Esophagus squamous epithelium (tissue), 4 donors: Measurements from ENCODE around the gene SP3.

Experiments
- POLR2A ChIP-seq, 4 donors: fragments of 450-650 bp; IDR thresholded peaks; one replicate each; pipeline ENCODE4 v1.6.1; 2017; ENCODE audit warnings: antibody characterized with exemption in 4 of 4, mild to moderate bottlenecking in 4 of 4, moderate library complexity in 3 of 4
- TF ChIP-seq, protein P1 (sequence below), 6 experiments: fragments of 450-650 bp in 4 of 6; fragments of 200-600 bp in 2 of 6; sonication (generic) in 2 of 6; IDR thresholded peaks; one replicate each; pipeline ENCODE4 v1.5.1; 2016 to 2019; ENCODE audit warnings: antibody characterized with exemption in 6 of 6, mild to moderate bottlenecking in 4 of 6, moderate library complexity in 4 of 6

DNA sequence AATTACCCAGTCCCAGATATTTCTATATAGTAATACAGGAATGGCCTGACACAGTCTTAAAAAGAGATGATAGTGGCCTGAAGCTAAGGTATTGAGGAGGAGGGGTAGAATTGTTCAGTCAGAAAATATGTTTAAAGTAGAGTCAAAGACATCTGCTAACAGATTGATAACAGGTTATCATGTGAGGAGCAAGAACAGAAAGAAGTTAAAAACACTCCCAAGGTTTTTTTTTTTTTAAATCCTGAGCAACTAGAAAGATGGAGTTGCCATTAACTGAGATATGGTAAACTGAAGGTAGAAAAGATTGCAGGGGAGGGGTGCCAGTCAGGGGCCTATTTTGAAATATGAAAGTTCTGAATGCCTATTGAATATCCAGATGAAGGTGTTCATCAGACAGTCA lies 43.1 kb downstream of the SP3 start:
- TF ChIP-seq, protein P1, sequence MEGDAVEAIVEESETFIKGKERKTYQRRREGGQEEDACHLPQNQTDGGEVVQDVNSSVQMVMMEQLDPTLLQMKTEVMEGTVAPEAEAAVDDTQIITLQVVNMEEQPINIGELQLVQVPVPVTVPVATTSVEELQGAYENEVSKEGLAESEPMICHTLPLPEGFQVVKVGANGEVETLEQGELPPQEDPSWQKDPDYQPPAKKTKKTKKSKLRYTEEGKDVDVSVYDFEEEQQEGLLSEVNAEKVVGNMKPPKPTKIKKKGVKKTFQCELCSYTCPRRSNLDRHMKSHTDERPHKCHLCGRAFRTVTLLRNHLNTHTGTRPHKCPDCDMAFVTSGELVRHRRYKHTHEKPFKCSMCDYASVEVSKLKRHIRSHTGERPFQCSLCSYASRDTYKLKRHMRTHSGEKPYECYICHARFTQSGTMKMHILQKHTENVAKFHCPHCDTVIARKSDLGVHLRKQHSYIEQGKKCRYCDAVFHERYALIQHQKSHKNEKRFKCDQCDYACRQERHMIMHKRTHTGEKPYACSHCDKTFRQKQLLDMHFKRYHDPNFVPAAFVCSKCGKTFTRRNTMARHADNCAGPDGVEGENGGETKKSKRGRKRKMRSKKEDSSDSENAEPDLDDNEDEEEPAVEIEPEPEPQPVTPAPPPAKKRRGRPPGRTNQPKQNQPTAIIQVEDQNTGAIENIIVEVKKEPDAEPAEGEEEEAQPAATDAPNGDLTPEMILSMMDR (IDR thresholded peaks at IDR 0.05), result no peak
- no peak for TF ChIP-seq POLR2A (IDR thresholded peaks at IDR 0.05)
